HepG2 (cell line): ENCODE measurements around the gene NUTF2. TPM values are rescaled to one million over a fixed set of nuclear protein-coding genes. Genes with fewer than 3 reads are reported as not detected.

Experiments used
- CBX5 ChIP-seq: sonication (generic); formaldehyde crosslinking; IDR thresholded peaks from 2 replicates; pipeline ENCODE4 v1.4.0; 2020; ENCODE audit warnings: missing genetic modification reagents, borderline replicate concordance
- FOXK1 ChIP-seq: sonication (generic); formaldehyde crosslinking; IDR thresholded peaks from 2 replicates; pipeline ENCODE4 v1.4.0; 2020; ENCODE audit warnings: low read depth, missing genetic modification reagents, borderline replicate concordance
- HNRNPH1 ChIP-seq: fragments of 200-400 bp; formaldehyde crosslinking; optimal IDR thresholded peaks from 2 replicates; pipeline ENCODE3; 2017; ENCODE audit warnings: mild to moderate bottlenecking, low read depth, low read length
- HOXA9 ChIP-seq: sonication (generic); formaldehyde crosslinking; IDR thresholded peaks from 2 replicates; pipeline ENCODE4 v1.8.1; 2022; ENCODE audit warnings: missing genetic modification reagents, mild to moderate bottlenecking, moderate library complexity, borderline replicate concordance
- KDM5A ChIP-seq: fragments of 200-600 bp; sonication (generic); IDR thresholded peaks from 2 replicates; pipeline ENCODE4 v1.7.0; 2018; ENCODE audit warnings: antibody characterized with exemption, mild to moderate bottlenecking, low read length, borderline replicate concordance
- MYNN ChIP-seq: sonication (generic); formaldehyde crosslinking; IDR thresholded peaks from 2 replicates; pipeline ENCODE4 v1.4.0; 2020; ENCODE audit warnings: mild to moderate bottlenecking, low read depth, missing genetic modification reagents
- RARA ChIP-seq: IDR thresholded peaks from 2 replicates; pipeline ENCODE4 v1.6.1; 2016; ENCODE audit warnings: missing genetic modification reagents, missing compliant biosample characterization
- SRSF1 ChIP-seq: fragments of 200-400 bp; formaldehyde crosslinking; optimal IDR thresholded peaks from 2 replicates; pipeline ENCODE3; 2017; ENCODE audit warnings: mild to moderate bottlenecking, low read depth, low read length, moderate library complexity
- STAG1 ChIP-seq: sonication (generic); formaldehyde crosslinking; IDR thresholded peaks from 2 replicates; pipeline ENCODE4 v1.4.0; 2020; ENCODE audit warnings: missing genetic modification reagents
- YEATS4 ChIP-seq: sonication (generic); formaldehyde crosslinking; IDR thresholded peaks from 2 replicates; pipeline ENCODE4 v1.4.0; 2020; ENCODE audit warnings: missing genetic modification reagents, borderline replicate concordance
- ZMYM2 ChIP-seq: sonication (generic); formaldehyde crosslinking; IDR thresholded peaks from 2 replicates; pipeline ENCODE4 v1.8.0; 2022; ENCODE audit warnings: mild to moderate bottlenecking, missing genetic modification reagents
- ZNF234 ChIP-seq: sonication (generic); formaldehyde crosslinking; conservative IDR thresholded peaks from 2 replicates; pipeline ENCODE4 v1.5.1; 2020; ENCODE audit warnings: mild to moderate bottlenecking, missing genetic modification reagents
- ZNF30 ChIP-seq: sonication (generic); formaldehyde crosslinking; IDR thresholded peaks from 2 replicates; pipeline ENCODE4 v1.5.0; 2020; ENCODE audit warnings: mild to moderate bottlenecking, missing genetic modification reagents
- ZNF644 ChIP-seq: IDR thresholded peaks from 2 replicates; pipeline ENCODE4 v1.6.1; 2016; ENCODE audit warnings: low read depth
- ZNF883 ChIP-seq: sonication (generic); formaldehyde crosslinking; IDR thresholded peaks from 2 replicates; pipeline ENCODE4 v1.5.1; 2020; ENCODE audit warnings: mild to moderate bottlenecking, missing genetic modification reagents; ENCODE audit errors: not compliant biosample characterization
- ZSCAN30 ChIP-seq: sonication (generic); formaldehyde crosslinking; IDR thresholded peaks from 2 replicates; pipeline ENCODE4 v1.5.0; 2020; ENCODE audit warnings: mild to moderate bottlenecking, missing genetic modification reagents
- polyA plus RNA-seq, 8 experiments: library from polyadenylated mRNA; depleted of rRNA in 3 of 8; stranded (reverse) in 7 of 8; unstranded in 1 of 8; fragments of >200 nt; fragmentation: Illumina TruSeq in 4 of 8; extraction: Trizol in 4 of 8; gene quantifications; 2 replicates each; pipeline versions ENCODE4 v1.2.1 to v1.2.3, GENCODE V29; 2011 to 2016; ENCODE audit warnings: low read depth in 4 of 8, missing spikeins in 1 of 8, mixed read lengths in 1 of 8; ENCODE audit not compliant: insufficient read depth in 1 of 8
- total RNA-seq, 5 experiments: library from RNA; depleted of rRNA; stranded (reverse); fragments of >200 nt; fragmentation: Illumina TruSeq; extraction: Trizol; gene quantifications; 2 replicates each; pipeline ENCODE4 v1.2.3, GENCODE V29; 2016; ENCODE audit warnings: low read depth in 1 of 5
- TF ChIP-seq, protein P1 (sequence below): sonication (generic); formaldehyde crosslinking; IDR thresholded peaks from 2 replicates; pipeline ENCODE4 v1.5.0; 2020; ENCODE audit warnings: mild to moderate bottlenecking, missing genetic modification reagents, borderline replicate concordance
- TF ChIP-seq, protein P2 (sequence below): sonication (generic); formaldehyde crosslinking; IDR thresholded peaks from 2 replicates; pipeline ENCODE4 v1.4.0; 2020; ENCODE audit warnings: missing genetic modification reagents
- TF ChIP-seq, protein P3 (sequence below): fragments of 450-650 bp; IDR thresholded peaks from 2 replicates; pipeline ENCODE4 v1.6.1; 2017

Gene NUTF2
- total and polyA plus RNA-seq, 2 of the 13 experiments (the other 11 are each of a cell fraction or from before 2014, with no cell fraction given): 168 to 214 TPM

DNA sequence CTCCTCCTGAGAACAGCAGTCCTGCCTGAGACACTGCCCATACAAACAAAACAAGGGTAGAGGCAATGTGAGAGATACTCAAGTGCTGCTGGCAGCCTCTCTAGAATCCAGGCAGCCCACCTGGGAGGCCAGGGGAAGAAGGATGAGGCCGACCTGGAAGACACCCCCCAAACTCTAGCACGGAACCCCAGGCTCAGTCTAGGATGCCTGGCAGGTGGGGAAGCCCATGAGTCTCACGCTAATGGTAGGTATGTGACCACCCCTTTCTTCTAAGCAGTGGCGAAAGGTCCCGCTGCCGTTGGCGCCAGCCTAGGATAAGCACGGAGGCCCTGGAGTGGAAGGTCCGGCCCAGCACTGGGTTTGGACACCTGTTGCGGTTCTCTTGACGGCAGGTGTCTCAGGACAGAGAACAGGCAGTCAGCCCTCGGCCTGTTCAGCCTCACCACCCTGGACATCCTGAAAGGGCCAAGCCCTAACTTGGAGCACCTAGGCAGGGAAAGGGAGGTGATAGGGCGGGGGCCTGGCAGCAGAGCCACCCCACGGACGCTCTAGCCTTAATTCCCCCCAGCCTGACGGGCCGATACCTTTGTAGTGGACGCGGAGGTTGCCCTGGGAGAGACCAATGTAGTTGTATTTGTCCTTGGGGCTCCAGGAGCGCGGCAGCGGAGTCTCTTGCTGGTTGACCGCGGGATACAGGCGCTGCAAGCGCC lies 40.9 kb upstream of the NUTF2 start (continued):
- TF ChIP-seq, protein P1, sequence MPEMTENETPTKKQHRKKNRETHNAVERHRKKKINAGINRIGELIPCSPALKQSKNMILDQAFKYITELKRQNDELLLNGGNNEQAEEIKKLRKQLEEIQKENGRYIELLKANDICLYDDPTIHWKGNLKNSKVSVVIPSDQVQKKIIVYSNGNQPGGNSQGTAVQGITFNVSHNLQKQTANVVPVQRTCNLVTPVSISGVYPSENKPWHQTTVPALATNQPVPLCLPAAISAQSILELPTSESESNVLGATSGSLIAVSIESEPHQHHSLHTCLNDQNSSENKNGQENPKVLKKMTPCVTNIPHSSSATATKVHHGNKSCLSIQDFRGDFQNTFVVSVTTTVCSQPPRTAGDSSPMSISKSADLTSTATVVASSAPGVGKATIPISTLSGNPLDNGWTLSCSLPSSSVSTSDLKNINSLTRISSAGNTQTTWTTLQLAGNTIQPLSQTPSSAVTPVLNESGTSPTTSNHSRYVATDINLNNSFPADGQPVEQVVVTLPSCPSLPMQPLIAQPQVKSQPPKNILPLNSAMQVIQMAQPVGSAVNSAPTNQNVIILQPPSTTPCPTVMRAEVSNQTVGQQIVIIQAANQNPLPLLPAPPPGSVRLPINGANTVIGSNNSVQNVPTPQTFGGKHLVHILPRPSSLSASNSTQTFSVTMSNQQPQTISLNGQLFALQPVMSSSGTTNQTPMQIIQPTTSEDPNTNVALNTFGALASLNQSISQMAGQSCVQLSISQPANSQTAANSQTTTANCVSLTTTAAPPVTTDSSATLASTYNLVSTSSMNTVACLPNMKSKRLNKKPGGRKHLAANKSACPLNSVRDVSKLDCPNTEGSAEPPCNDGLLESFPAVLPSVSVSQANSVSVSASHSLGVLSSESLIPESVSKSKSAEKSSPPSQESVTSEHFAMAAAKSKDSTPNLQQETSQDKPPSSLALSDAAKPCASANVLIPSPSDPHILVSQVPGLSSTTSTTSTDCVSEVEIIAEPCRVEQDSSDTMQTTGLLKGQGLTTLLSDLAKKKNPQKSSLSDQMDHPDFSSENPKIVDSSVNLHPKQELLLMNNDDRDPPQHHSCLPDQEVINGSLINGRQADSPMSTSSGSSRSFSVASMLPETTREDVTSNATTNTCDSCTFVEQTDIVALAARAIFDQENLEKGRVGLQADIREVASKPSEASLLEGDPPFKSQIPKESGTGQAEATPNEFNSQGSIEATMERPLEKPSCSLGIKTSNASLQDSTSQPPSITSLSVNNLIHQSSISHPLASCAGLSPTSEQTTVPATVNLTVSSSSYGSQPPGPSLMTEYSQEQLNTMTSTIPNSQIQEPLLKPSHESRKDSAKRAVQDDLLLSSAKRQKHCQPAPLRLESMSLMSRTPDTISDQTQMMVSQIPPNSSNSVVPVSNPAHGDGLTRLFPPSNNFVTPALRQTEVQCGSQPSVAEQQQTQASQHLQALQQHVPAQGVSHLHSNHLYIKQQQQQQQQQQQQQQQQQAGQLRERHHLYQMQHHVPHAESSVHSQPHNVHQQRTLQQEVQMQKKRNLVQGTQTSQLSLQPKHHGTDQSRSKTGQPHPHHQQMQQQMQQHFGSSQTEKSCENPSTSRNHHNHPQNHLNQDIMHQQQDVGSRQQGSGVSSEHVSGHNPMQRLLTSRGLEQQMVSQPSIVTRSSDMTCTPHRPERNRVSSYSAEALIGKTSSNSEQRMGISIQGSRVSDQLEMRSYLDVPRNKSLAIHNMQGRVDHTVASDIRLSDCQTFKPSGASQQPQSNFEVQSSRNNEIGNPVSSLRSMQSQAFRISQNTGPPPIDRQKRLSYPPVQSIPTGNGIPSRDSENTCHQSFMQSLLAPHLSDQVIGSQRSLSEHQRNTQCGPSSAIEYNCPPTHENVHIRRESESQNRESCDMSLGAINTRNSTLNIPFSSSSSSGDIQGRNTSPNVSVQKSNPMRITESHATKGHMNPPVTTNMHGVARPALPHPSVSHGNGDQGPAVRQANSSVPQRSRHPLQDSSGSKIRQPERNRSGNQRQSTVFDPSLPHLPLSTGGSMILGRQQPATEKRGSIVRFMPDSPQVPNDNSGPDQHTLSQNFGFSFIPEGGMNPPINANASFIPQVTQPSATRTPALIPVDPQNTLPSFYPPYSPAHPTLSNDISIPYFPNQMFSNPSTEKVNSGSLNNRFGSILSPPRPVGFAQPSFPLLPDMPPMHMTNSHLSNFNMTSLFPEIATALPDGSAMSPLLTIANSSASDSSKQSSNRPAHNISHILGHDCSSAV (CRISPR knock-in tag): no peak
- TF ChIP-seq, protein P2, sequence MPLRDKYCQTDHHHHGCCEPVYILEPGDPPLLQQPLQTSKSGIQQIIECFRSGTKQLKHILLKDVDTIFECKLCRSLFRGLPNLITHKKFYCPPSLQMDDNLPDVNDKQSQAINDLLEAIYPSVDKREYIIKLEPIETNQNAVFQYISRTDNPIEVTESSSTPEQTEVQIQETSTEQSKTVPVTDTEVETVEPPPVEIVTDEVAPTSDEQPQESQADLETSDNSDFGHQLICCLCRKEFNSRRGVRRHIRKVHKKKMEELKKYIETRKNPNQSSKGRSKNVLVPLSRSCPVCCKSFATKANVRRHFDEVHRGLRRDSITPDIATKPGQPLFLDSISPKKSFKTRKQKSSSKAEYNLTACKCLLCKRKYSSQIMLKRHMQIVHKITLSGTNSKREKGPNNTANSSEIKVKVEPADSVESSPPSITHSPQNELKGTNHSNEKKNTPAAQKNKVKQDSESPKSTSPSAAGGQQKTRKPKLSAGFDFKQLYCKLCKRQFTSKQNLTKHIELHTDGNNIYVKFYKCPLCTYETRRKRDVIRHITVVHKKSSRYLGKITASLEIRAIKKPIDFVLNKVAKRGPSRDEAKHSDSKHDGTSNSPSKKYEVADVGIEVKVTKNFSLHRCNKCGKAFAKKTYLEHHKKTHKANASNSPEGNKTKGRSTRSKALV (CRISPR knock-in tag): no peak
- TF ChIP-seq, protein P3, sequence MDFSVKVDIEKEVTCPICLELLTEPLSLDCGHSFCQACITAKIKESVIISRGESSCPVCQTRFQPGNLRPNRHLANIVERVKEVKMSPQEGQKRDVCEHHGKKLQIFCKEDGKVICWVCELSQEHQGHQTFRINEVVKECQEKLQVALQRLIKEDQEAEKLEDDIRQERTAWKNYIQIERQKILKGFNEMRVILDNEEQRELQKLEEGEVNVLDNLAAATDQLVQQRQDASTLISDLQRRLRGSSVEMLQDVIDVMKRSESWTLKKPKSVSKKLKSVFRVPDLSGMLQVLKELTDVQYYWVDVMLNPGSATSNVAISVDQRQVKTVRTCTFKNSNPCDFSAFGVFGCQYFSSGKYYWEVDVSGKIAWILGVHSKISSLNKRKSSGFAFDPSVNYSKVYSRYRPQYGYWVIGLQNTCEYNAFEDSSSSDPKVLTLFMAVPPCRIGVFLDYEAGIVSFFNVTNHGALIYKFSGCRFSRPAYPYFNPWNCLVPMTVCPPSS: no peak
- TF ChIP-seq SRSF1 (no peak), ZSCAN30 (CRISPR knock-in tag) (no peak), HOXA9 (no peak), HNRNPH1 (no peak), ZNF30 (CRISPR knock-in tag) (no peak), FOXK1 (CRISPR knock-in tag) (no peak), MYNN (CRISPR knock-in tag) (no peak), ZNF644 (no peak), KDM5A (no peak; the same call in 1 of the 2 replicates), STAG1 (CRISPR knock-in tag) (no peak), YEATS4 (CRISPR knock-in tag) (no peak; the same call in 1 of the 2 replicates), ZNF234 (CRISPR knock-in tag) (no peak), RARA (no peak), ZNF883 (peak; percentile 71), CBX5 (CRISPR knock-in tag) (no peak), ZMYM2 (CRISPR knock-in tag) (no peak)
